Measurements from ENCODE around the gene CERS6.

GRCh38 chr2:168723275-168723899, 267.3 kb downstream of the CERS6 start:
- no peak for TF ChIP-seq CTCF (IDR thresholded peaks at IDR 0.05; ENCODE audit: poor library complexity, severe bottlenecking)
- TF ChIP-seq TAF1 (IDR thresholded peaks at IDR 0.05; ENCODE audit: low read depth): no peak
- TF ChIP-seq REST (IDR thresholded peaks at IDR 0.05; ENCODE audit: borderline replicate concordance): no peak
- TF ChIP-seq POLR2AphosphoS5 (IDR thresholded peaks at IDR 0.05): no peak
- no peak for TF ChIP-seq MXI1 (conservative IDR thresholded peaks at IDR 0.05; ENCODE audit: poor library complexity, severe bottlenecking)
- no peak for TF ChIP-seq EP300 (conservative IDR thresholded peaks at IDR 0.05; ENCODE audit: poor library complexity, severe bottlenecking)
- TF ChIP-seq RAD21 (conservative IDR thresholded peaks at IDR 0.05): no peak
